Measurements from ENCODE around the gene PLA2G7.
"Not testable (repeated sequence)": the region's sequence is repeated elsewhere in the genome, so short reads cannot be mapped to it uniquely, and the experiment has no call there.

Gene PLA2G7

DNA sequence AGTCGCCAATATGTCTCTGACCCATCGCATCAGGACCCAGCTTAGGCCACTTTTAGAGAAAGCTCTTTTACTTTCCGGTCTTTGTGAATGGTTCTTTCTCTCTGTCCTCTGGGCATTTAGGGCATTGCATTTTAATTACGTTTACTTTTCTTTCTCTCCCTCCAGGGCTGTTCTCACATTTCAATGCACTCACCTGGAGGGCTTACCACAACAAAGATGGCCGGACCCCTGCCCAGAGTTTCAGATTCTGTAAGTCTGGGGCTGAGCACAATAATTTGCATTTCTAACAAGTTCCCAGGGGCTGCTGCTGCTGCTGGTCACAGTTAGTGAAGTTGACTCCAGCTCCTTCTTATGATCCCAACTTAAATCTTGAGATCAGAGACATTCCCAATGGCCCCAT, 14.6 kb upstream of the PLA2G7 start:
- in situ Hi-C loops (cut with MboI; ENCODE audit: low sequenced_read_pairs), result no loop called here

DNA sequence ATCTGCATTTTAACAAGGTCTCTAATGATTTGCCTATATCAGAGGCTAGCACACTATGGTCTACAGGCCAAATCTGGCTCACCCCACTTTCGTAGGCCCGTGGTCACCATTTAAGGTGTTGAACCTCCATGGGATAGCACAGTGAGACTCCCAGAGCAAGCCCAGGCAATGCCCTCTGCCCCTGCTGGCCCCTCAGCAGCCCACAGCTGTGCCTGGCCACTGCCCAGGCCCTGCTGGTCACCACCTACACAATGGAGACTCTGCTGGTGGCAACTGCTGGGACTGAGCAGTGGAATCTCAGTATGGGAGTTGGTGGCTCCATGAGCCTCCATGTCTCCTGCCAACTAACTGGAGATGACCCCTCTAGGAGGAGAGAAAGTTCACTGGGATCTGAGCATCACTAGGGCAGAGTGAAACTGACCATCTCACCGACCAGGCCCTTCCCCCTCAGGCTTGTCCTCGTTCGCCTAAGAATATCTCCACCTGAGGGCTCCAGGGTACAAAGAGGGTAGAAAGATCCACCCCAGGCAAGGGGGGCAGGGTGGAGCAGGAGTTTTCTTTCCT, 13.8 kb upstream of the PLA2G7 start:
- in situ Hi-C loops (cut with MboI; ENCODE audit: low sequenced_read_pairs), result no loop called here

DNA sequence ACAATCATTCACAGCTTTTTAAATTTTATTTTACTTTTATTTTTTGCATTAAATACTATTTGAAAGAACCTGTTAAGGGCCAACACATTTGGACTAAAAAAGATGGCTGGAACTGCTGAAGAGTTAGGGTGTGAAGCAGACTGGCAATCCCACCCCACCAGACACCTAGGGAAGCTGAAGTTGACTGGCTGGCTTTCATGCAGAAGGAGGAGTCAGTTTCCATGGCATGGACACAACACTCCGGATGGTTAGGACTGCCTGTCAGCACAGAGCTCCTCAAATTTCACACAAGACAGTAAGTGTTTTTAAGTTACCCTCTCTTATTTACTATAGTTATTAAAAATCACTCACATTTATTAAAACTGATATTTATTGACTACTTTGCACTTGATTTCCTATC, 11.5 kb upstream of the PLA2G7 start, which contains the start of gene ANKRD66:
TSS of gene ANKRD66 (plus strand) at position 238 of the 400 bp plus-strand sequence. CDS start 5,016 bp downstream, outside the sequence.
- in situ Hi-C loops (cut with MboI; ENCODE audit: low sequenced_read_pairs), result no loop called here

DNA sequence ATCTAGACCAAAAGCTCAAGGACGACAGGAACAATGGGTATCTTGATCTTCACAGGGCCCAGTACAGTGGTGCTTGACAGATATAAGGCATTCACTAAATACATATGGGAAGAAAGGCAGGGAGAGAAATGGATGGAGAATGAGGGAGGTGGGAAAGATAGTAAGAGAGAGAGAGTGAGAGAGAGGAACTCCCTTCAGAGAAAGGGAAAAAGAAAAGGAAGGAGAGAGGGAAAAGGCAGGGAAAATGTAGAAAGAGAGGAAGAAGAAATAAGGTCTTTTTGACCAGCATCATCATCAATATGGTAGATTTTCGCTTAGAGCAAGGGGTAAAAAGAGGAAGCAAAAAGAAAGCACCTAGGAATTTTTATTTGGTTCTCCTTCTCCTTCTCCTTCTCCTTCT, 10.8 kb upstream of the PLA2G7 start:
- in situ Hi-C loops (cut with MboI; ENCODE audit: low sequenced_read_pairs), result no loop called here

DNA sequence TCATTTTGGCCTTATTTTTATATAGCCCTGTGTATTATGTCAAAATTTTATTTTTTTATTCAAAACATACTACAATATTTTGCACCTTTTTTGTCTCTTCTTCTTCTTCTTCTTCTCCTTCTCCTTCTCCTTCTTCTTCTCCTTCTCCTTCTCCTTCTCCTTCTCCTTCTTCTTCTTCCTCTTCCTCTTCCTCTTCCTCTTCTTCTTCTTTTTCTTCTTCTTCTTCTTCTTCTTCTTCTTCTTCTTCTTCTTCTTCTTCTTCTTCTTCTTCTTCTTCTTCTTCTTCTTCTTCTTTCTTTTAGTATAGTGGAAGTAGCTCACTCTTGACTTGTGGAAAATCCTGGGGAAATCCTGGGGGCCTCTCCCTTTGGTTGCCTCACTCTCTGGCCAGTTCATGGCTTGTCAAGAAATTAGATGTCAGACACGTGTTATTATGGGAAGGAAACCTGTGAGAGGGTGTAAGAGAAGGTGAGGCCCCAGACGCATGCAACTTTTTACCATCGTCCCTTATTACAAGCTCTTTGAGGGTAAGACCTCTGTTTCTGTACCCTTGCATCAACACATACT, 9.1 kb upstream of the PLA2G7 start:
- in situ Hi-C loops (cut with MboI; ENCODE audit: low sequenced_read_pairs), result not testable (repeated sequence)

DNA sequence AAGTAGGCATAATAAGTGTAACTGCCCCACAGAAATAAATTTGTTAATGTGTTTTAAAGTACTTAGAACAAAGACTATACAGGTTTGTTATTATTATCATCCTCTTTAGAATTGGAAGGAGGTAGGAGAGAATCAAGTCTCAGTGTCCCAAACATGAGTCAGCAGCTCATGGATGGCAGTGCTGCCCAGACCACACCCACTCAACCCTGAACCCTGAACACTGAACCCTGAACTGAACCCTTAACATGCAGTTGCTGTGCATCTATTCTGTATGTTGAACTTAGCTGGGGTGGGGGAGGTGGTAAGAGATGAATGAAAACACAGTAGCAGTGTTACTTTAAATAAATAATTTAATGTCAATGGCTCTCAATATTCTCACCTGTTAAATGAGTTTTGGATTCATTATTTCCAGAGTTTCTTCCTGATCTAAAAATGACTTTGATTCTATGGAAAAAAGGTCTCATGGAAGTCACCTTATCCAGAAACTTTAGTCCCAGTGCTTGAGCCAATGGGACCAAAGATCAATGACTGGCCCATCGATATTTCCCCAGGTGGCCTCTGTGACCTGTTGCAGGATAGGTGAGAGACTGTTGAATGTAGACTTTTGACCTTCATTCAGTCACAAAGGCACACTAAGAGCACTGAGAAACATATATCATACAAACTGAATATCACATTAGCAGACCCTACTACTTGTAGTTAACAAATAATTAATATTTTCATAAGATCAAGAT, 8.4 kb upstream of the PLA2G7 start:
- in situ Hi-C loops (cut with MboI; ENCODE audit: low sequenced_read_pairs), result no loop called here

DNA sequence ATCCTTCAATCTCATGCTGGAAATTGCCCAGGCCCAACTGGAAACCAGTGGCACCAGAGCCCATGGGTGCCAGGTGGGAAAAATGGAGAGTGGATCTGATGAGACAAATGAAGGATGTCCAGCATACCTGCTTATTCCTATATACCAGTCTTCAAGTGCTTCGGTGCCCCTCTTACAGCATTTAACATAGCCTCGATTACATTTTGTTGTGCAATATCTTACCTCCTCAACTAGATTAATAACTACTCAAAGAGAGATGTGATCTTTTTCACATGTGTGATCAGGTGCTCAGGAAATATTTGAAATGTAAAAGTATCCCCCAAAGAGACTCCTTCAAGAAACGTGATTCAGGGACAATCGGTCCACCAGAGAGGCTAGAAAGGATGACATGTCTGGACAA, 6.7 kb upstream of the PLA2G7 start:
- in situ Hi-C loops (cut with MboI; ENCODE audit: low sequenced_read_pairs), result no loop called here

DNA sequence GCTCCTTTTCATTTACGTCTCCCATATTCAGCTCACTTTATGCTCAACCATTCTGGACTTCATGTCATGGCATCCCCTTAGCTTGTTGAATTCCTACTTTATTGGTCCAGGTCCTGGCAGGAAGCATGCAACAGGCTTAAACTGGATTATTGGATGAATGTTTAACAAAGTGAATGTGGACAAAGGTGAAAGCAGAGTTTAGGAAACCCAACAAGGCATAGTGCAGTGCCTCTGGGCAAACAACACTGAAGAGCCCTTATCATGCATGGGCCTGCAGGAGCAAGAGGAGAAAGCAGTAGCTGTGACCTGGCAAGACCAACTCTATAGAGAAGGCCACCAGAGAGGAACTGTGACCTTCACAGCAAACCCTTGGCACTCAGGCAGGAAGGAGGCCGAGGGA, 6.3 kb upstream of the PLA2G7 start:
- in situ Hi-C loops (cut with MboI; ENCODE audit: low sequenced_read_pairs), result no loop called here

DNA sequence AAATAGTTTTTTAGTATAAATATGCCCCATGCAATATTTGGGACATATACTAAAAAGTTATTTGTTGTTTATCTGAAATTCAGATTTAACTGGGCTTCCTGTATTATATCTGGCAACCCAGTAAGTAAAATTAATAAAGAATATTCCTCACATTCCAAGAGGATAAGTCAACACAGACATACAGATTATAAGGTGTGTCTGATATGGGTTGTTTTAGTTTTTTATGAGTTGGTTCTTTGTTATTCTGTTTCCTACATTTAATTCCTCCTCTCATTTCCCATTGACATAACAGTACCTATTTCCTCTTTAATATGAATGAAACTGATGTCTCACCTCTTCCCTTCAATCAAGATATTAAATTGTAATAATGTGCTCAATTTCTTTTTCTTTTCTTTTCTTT, 1.7 kb upstream of the PLA2G7 start:
- in situ Hi-C loops (cut with MboI; ENCODE audit: low sequenced_read_pairs), result no loop called here

DNA sequence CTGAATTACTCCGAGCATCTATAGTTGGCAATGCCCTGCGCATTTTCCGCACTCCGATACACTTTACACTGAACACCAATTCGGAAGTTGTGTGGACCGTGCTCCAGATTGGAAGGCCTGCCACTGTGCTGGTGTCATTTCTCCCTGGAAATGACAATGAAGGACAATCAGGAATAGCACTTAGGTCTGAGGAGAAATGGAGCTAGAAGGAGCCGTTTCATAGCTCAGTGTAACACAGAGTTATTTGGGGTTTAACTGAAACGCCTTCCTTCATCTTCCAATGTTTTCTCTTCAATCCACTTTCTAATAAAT, 501 bp upstream of the PLA2G7 start:
- in situ Hi-C loops (cut with MboI; ENCODE audit: low sequenced_read_pairs), result no loop called here

DNA sequence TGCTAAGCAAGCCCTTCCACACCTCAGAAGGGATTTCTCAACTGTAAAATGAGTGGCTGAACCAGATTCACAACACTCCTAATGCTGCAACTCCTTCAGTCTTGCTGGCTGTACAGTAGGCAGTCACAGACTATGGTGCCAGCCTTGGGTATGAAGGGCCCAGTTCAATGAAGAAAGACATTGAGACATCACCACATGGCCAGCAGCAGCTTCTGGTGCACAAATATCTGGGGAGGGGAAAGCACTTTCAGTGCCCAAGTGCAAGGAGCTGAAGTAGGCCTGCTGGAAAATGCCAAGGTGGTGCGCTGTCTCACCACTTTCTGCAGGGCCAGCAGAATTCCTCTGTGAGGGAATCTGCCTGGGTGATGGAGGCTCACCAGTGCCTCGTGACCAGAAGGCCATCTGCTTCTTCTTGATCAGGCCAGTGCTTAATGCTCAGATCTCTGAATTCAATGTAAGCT, 1.8 kb downstream of the PLA2G7 start:
- in situ Hi-C loops (cut with MboI; ENCODE audit: low sequenced_read_pairs), result no loop called here

DNA sequence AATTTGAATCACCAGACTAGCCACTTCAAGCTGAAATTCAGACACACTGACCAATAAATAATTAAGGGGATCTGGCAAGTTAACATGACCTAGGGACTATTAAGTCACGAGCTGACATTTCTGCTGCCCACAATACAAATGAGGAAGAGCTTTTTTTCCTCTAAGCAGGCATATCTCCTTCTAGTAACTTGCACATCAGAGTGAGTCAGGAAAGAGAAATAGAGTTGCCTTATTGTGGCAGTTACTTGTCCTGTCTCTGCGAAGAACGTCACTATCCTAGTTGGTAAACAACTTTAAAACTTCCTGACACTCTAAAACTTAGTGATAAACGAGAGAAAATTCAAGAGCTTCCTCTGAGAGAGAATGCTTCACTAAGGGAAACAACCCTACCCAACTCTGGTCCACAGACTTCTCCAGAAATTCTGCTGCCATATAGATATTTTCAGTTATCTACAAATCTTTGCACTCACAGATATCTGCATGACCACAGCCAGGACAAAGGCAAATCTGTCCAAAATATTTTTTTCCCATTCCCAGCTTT, 4.2 kb downstream of the PLA2G7 start:
- in situ Hi-C loops (cut with MboI; ENCODE audit: low sequenced_read_pairs), result no loop called here

DNA sequence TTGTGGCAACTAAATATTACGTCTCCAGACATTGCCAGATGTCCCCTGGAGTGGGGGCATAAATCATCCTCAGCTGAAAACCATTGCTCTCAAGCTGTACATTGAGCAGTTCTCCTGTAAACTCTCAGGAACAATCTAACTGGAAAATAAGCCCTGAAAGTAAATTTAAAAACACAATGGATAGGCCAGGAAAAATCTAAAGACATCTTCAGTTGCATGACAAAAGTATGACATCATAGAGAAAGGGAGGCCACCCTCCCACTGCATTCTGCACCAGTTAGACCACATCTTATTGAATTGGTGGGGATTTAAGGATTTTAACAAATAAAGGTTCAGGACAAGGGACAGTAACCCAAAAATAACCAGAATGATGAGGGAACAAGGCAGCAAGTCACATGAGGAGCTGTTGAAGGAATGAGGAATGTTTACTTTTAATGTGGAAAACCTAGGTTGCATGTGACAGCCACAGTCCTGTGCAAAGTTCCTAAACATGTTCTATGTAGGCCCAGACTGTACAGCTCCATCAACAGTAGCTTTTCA, 5.3 kb downstream of the PLA2G7 start:
- in situ Hi-C loops (cut with MboI; ENCODE audit: low sequenced_read_pairs), result no loop called here

DNA sequence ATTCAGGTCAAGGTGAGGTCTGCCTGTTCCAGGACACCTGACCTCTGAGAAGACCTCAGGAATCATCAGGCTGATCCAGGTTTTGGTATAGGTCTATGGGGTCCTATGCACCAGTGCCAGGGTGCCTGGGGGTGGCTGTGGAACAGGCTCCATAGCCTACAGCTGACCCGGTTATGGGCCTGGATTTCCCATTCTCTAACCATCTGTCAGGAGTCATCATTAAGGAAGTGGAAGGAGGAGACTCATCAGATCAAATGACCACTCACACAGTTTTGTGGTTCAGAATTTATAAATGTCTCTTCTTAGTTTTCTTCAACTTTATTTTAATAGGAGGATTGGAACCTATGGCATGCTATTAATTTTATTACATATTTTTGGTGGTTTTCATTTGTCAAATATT, 14.8 kb downstream of the PLA2G7 start:
- in situ Hi-C loops (cut with MboI; ENCODE audit: low sequenced_read_pairs), result no loop called here

DNA sequence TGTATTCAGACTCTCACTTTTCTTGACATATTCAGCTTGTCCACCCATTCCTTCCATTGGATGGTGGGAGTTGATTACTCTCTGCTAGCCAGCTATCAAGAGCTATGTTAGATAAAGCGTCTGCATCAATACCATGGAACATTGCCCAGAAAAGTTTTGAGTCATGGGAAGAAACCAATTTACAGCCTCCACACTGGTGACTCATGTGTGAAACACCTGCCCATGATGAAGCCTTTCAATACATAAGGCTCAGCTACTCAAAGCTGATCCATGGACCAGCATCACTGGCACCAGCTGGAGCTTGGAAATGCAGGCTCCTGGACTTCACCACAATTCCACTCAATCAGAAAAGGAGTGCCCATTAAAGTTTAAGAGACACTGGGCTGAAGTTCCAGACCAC, 16.1 kb downstream of the PLA2G7 start:
- in situ Hi-C loops (cut with MboI; ENCODE audit: low sequenced_read_pairs), result no loop called here

DNA sequence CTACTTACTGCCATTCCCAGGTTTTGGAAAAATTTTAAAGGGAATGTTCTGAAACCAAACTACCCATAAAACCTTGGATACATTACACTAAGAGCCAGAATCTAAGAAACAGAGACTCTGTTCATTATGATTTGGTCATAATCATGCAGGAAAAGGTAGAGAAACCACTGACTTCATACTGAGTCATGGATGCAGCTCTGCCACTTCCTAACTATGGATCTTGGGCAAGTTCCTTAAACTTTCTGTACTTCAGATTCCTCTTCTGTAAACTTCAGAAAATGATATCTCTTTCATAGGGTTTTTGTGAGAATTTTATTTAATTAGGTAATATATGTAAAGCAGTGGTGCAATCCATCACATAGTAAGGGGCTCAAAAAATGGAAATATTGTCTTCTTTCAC, 20.0 kb downstream of the PLA2G7 start:
- in situ Hi-C loops (cut with MboI; ENCODE audit: low sequenced_read_pairs), result no loop called here

DNA sequence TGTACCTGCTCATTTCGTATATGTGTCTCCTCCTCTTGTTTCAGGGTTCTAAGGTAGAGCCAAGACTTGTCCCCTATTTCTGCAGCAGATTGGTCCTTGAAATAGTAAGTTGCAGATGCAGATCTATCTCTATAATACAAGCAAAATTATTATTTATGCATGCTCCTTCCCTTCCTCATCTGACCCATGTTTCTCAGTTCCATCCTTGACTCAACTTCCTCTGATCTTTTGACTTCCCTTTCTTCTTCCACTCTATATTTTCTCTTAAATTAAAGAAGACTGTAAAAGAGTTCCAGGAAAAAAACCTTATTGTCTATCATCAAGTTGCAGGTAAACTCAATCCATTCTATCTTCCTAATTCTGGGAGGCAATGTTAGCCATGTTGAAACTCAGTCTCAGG, 23.7 kb downstream of the PLA2G7 start:
- in situ Hi-C loops (cut with MboI; ENCODE audit: low sequenced_read_pairs), result no loop called here

DNA sequence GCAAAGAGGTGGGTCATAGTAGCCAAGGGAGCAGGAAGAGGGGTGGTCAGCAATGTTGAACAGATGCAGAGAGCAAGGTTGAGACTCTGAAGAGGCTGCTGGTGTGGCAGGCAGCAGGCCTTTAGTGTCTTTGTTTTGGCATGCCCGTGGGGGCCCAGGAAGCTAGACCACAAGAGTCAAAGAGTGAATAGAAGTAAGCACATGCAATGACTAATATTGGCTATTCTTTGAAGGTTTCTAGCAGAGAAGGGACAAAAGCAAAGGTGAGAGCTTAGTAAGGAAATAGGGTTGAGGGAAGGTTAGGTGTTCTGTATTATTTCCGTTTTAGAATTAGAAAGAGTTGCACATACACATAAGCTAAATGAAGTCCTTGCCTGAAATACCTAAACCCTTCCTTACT, 28.7 kb downstream of the PLA2G7 start:
- in situ Hi-C loops (cut with MboI; ENCODE audit: low sequenced_read_pairs), result no loop called here

DNA sequence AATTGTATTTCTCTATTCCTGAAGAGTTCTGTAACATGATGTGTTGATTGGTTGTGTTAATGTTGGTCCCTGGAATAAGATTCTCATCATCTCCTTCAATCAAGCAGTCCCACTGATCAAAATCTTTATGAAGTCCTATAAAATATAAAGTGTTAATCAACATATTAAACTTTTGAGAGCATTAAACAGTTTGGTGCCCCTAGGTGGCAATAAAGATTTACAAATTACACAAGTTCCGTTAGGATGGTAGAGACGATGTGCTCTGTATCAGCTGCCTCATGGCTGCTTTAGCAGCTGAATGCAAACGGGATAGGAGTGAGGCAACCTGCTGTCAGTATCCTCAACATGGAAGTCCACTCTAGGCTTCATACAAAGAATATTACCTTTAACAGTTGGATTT, 30.6 kb downstream of the PLA2G7 start:
- in situ Hi-C loops (cut with MboI; ENCODE audit: low sequenced_read_pairs), result no loop called here

DNA sequence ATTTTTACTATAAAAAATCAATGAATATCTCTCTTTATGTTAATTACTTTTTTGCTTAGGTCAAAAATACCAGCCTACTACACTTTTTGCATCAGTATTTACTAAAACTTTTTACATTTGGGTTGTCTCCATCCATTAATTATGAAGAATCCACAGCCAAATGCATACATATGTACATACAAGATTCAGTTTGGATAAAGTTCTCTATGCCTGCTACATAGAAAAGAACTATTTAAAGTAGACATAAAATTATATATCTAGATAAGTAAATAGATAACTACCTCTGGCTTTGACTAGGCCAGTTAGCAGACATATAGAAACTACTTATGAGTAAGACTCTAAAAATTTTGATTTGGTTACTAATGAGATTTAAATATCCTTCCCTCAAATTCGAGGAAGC, 35.2 kb downstream of the PLA2G7 start:
- in situ Hi-C loops (cut with MboI; ENCODE audit: low sequenced_read_pairs), result no loop called here

DNA sequence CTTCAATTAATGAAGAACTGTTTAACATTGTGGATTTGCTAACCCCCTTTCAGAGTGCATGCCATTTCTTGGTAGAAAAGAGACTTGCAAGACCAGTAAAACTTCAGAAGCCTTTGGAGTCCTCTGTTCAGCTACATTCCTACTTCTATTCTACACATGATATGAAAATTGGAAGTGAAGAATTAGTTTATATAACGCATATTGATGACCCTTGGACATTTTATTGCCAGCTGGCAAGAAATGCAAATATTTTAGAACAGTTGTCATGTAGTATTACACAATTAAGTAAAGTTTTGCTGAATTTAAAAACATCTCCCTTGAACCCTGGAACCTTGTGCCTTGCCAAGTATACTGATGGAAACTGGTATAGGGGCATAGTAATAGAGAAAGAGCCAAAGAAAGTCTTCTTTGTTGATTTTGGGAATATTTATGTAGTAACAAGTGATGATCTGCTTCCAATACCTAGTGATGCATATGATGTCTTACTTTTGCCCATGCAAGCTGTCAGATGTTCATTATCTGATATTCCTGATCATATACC, 44.2 kb downstream of the PLA2G7 start:
- in situ Hi-C loops (cut with MboI; ENCODE audit: low sequenced_read_pairs), result no loop called here

Data from HL-60/S4 (cell line).